AG09309 (cell line): ENCODE measurements around the gene ABAT.

Experiments used
- DNase-seq: peaks from one replicate; pipeline ENCODE4 v3.0.0-alpha.2; 2010; ENCODE audit warnings: low read depth
- H3K4me3 ChIP-seq: 2 replicates; pipeline ENCODE4 v1.5.1; 2011; ENCODE audit warnings: mild to moderate bottlenecking, low read depth, low read length, moderate library complexity; ENCODE audit not compliant: control insufficient read depth
- CTCF ChIP-seq: IDR thresholded peaks from 2 replicates; pipeline ENCODE4 v1.5.1; 2011; ENCODE audit warnings: mild to moderate bottlenecking, low read depth, low read length, inconsistent platforms; ENCODE audit not compliant: insufficient read depth, control insufficient read depth; ENCODE audit errors: missing control alignments

The ABAT gene

GRCh38 chr16:8661703-8662102, 12.7 kb upstream of the ABAT start:
- no peak for TF ChIP-seq CTCF
- no peak overlapping the region for H3K4me3 ChIP-seq
- DNase-seq, result no peak

GRCh38 chr16:8663192-8664089, 11.0 kb upstream of the ABAT start:
- DNase-seq, result no peak
- no peak for TF ChIP-seq CTCF
- no peak overlapping the region for H3K4me3 ChIP-seq

- no peak for DNase-seq
- no peak overlapping the region for H3K4me3 ChIP-seq
- TF ChIP-seq CTCF, result no peak
These were observed 8.9 kb upstream of the ABAT start for GRCh38 chr16:8665529-8665928.

- no peak overlapping the region for H3K4me3 ChIP-seq
- TF ChIP-seq CTCF, result no peak
- DNase-seq, result no peak
These were observed 6.9 kb upstream of the ABAT start for GRCh38 chr16:8667492-8667891.

- no peak for TF ChIP-seq CTCF
- H3K4me3 ChIP-seq, result no peak overlapping the region
- DNase-seq, result no peak
These were observed 6.3 kb upstream of the ABAT start for GRCh38 chr16:8668113-8668512.

GRCh38 chr16:8669481-8669880, 4.9 kb upstream of the ABAT start:
- no peak overlapping the region for H3K4me3 ChIP-seq
- TF ChIP-seq CTCF, result no peak
- no peak for DNase-seq
